Dedifferentiated amniotic fluid mesenchymal stem cell (primary cell): ENCODE data around the gene DMAC2.
"Not testable (repeated sequence)": the region's sequence is repeated elsewhere in the genome, so short reads cannot be mapped to it uniquely, and the experiment has no call there.

Experiments
- DNase-seq: peaks from one replicate; pipeline ENCODE4 v3.0.0-alpha.2; 2016; ENCODE audit errors: extremely low spot score

DMAC2 gene

DNA sequence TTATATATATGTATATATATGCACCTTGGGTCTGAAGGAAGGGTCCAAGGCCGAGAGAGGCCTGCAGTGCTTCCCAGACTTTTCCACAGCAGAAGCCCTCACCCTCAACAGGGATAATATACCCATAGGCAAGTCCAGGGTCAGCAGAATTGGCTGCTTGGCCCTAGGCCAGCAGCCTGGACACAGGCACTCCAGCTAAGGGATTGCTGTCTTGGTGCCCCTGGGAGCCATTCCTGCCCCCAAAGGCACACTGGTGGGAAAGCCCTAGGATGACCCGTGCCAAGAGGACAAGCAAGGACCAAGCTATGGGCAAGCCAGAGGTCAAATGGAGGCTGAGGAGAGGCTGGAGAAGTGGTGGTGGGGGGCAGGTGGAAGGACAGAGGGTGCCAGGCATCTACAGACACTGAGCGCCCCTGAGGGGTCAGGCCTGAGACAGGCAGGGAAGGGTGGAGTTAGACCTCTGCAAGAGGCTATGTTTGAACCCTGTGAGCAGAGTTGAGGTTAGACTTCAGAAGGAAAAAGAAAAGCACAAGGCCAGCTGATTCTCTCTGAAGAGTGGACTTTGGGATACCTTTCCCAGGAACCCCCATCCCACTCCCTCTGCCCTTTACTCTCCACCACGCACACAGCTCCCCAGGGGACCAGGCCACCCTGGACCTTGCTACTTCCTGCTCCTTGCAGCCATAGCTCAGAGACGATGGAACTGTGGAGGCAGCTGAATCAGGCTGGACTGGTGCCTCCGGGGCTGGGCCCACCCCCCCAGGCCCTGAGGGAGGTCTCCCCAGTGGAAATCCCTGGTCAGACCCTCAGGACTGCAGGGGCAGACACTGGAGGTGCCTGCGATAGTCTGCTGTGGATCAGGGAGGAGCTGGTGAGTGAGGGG lies 3.0 kb upstream of the DMAC2 start, which contains the start of gene ERICH4:
TSS of gene ERICH4 (plus strand) at position 684 of the 883 bp plus-strand sequence. CDS start at position 698, 14 bp downstream.
- no peak for DNase-seq

DNA sequence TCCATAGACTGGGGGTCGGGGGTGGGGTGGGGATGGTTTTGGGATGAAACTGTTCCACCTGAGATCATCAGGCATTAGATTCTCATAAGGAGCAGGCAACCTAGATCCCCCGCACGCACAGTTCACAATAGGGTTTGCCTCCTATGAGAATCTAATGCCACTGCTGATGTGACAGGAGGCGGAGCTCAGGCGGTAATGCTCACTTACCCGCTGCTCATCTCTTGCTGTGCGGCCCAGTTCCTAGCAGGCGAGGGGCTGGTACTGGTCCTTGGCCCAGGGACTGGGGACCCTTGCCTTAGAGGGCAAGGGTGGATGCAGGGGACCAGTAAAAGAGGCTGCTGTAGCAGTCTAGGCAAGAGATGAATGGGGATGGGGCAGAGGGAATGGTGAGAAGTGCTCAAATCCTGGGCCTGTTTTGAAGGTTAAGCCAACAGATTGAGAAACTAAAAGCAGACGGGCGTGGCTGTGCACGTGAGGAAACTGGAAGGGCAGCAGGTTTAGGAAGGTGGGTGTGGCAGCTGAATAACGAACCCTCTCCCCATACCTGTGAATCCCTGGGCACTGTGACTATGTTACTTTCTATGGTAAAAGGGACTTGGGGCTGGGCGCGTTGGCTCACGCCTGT lies 1.7 kb upstream of the DMAC2 start:
- no peak for DNase-seq

- no peak for DNase-seq
Observed at GRCh38 chr19:41437944-41438574, 1.7 kb downstream of the DMAC2 start.

DNA sequence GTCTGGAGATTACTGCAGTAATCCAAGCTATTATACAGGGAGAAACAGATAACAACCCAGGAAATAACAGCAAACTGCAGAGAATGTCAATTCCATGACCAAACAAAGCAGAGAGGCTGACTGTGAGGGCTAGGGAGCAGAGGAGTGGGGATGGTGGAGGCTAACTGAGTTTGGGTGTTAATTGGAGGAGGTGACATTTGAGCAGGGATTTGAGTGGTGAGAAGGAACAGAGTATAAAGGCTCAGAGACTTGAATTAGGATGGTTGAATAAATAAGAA lies 3.1 kb downstream of the DMAC2 start:
- DNase-seq: no peak

DNA sequence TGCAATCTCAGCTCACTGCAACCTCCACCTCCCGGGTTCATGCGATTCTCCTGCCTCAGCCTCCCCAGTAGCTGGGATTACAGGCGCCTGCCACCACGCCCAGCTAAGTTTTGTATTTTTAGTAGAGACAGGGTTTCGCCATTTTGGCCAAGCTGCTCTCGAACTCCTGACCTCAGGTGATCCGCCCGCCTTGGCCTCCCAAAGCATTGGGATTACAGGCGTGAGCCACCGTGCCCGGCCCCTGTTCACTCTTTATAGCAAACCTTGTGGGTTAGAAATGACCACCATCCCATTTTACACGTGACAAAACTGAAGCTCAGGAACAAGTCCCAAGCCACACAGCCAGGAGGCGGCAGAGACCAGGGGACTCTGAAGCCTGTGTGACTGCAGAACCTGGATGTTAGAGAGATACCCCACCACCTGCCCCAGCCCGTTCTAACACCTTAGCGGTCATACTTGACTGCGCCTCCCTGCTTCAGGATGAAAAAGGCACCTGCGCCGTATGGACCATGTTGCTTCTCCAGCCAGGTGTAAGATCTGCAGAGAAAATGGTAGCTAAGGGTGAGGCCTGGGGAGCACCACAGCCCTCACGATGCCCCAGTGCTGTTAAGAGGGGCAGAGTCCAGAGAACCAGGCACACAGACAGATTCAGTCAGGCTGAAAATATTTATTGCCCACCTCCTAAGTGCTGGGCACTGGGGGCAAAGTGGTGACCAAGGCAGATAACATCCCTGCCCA lies 3.6 kb downstream of the DMAC2 start:
- DNase-seq: no peak

- DNase-seq: not testable (repeated sequence)
Observed at GRCh38 chr19:41435376-41435775, 4.3 kb downstream of the DMAC2 start.

DNA sequence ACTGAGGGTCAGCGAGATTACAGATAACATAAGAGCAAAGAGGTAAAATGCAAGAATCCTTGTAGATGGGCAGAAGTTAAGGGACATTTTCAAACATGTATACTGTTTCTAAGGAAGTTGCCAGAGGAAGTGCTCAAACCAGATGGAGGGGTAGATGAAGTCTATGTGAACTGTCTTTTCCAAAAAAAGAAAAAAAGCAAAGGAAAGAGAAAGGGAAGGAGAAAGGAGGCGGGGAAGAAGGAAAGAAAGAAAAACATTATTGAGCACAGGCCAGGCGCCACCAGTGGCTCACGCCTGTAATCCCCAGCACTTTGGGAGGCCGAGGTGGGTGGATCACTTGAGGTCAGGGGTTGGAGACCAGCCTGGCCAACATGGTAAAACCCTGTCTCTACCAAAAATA lies 5.3 kb downstream of the DMAC2 start:
- DNase-seq: no peak

- DNase-seq: no peak
Observed at GRCh38 chr19:41433171-41433570, 6.5 kb downstream of the DMAC2 start.

DNA sequence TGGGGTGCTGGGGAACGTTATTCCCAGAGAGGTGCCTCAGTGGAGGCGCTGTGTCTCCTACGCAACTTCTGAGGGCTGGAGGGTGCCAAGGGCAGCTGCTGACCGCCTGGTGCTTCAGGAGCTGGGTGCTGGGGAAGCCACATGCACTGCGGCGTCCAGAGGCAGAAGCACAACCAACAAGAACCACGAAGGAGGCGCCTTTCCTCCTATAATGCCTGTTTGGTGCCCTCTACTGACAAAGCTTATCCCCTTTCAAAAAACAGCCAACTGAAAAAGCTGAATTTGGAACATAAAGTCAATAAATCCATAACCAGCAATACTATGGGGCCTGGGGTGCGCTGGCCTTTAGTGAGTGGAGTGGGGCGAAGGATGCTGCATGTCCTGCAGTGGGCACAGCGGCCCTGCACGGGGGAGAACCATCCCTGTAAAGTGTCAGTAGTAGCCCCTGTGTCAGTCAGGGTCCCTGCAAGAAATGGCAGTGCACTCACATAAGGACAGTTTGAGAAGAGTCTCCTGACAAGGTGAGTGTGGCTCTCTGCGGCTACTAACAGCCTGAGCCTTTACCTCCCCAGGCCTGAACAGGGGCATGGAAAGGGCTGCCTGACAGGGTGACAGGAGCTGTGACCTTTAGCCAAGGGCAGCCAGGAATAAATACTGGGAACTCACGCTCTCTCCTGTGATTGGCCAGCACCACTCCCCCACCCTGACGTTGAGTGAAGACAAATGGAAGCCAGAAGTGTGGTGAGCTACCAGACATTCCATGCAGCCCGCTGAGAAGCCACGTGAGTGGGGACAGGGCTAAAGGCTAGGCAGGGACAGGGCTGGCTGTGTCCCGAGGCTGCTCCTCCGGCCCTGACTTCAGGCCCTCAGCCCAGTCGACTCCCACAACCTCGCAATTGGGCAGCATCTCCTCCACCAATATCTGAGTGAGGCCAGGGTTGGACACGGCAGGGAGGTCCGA lies 8.0 kb downstream of the DMAC2 start:
- DNase-seq: no peak

DNA sequence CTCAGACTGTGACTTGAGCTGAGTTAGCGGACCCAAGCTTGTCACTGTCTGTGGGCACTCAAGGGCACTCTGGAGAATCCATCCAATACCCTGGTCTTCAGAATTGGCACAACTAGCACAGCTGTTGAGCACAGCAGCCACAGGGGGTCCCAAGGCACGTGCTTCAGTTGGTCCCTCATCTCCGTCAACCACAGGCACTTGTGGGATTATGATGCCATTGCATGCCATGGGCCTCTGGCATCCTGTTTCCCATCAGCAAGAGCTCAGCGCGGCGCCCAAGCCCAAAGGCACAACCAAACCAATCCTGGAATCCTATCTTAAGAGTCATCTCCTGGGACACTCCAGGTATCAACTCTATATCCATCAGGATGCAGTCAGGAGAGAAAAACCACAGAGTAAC lies 8.8 kb downstream of the DMAC2 start:
- DNase-seq: no peak

GRCh38 chr19:41428481-41428859 lies 11.2 kb downstream of the DMAC2 start:
- no peak for DNase-seq

GRCh38 chr19:41427647-41428480 lies 11.8 kb downstream of the DMAC2 start:
- DNase-seq: no peak

DNA sequence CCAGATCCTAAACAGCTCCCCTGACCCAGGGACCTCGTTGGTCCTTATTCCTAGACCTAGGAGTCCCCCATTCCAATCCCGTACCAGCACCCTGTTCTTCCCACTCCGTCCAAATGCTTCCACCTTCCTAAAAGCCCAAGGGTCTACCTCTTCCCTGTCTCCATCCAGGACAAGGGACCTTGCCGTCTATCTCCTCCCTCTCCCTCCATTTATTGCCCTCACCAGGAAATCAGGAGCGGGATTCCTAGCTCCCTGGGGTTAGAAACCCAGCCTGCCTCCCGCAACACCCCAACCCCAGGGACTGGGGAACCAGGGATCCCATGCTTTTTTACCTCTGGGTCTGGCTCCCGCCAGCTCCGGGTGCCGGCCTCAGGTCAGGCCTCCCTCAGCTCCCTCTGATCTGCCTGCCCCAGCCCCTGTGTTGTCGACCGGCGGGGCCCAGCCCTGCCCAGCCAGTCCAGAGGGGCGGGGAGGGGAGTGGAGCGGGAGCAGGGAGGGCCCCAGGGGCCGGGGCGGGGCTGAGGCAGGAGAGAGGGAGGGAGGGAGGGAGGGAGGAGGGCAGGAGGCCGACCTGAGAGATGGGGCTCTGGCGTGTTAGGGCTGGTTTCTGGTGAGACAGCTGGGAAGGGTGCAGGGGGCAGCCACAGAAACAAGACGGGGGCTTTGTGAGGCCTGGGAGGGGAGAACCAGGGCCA lies 12.6 kb downstream of the DMAC2 start, which contains the start of gene B3GNT8:
TSS of gene B3GNT8 (minus strand) at position 423 of the 695 bp plus-strand sequence. CDS start 596 bp downstream, outside the sequence.
- no peak for DNase-seq

DNA sequence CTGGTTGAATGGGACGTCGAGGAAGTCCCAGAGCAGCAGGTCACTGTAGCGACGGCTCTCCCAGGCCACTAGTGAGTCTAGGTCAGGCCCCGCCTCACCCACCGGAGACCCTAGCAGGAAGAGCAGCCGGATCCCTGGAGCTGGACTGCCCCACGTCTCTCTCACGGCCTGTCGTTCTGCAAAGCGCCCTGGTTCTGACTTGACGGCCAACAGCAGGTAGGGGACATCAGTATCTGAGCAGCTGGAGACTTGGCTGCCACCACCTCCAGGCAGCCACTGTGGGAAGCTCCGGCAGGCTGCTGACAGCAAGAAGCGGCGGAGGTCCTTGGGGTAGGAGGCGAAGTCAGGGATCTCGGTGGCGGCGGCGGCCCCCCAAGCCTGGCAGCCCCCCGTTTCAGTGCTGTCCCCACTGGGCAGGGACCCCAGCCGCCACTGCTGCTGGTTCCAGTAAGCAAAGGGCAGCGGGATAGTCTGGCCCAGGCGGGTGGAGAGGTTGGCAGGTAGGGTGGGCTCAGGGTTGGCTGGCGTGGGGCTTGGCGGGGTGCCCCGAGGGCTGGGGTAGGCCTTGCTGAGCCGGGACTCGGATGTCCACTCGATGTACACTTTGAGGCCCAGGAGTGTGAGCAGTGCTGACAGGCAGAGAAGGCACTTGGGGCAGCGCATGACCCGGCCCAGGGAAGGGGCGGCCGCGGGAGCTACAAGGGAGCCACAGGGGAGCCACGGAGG lies 13.4 kb downstream of the DMAC2 start:
- DNase-seq: no peak

- DNase-seq: no peak
Observed at GRCh38 chr19:41425174-41426115, 14.3 kb downstream of the DMAC2 start.

GRCh38 chr19:41424335-41425173 lies 15.2 kb downstream of the DMAC2 start:
- no peak for DNase-seq

DNA sequence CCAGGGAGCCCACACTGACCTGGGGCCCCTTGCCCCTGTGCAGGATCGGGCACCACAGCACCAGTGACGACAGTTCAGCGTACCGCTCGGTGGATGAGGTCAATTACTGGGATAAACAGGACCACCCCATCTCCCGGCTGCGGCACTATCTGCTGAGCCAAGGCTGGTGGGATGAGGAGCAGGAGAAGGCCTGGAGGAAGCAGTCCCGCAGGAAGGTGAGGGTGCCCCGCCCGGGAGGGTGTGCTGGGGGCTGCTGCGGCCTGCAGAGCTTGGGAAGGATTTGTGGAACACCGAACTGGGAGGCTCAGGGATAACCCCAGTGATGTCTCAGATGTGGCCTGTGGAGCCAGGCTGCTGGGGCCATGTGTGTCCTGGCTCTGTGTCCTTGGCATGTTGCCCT lies 16.8 kb downstream of the DMAC2 start:
- no peak for DNase-seq
